HG02938 (cell line): ENCODE data around the gene MYO3B.
"Not testable (repeated sequence)": the region's sequence is repeated elsewhere in the genome, so short reads cannot be mapped to it uniquely, and the experiment has no call there.

Source experiments
- ATAC-seq: cut with Tn5 transposase; IDR thresholded peaks from one replicate; pipeline ENCODE4 v1.9.1; 2021; ENCODE audit warnings: mild to moderate bottlenecking, moderate library complexity; ENCODE audit not compliant: unreplicated experiment

The MYO3B gene

DNA sequence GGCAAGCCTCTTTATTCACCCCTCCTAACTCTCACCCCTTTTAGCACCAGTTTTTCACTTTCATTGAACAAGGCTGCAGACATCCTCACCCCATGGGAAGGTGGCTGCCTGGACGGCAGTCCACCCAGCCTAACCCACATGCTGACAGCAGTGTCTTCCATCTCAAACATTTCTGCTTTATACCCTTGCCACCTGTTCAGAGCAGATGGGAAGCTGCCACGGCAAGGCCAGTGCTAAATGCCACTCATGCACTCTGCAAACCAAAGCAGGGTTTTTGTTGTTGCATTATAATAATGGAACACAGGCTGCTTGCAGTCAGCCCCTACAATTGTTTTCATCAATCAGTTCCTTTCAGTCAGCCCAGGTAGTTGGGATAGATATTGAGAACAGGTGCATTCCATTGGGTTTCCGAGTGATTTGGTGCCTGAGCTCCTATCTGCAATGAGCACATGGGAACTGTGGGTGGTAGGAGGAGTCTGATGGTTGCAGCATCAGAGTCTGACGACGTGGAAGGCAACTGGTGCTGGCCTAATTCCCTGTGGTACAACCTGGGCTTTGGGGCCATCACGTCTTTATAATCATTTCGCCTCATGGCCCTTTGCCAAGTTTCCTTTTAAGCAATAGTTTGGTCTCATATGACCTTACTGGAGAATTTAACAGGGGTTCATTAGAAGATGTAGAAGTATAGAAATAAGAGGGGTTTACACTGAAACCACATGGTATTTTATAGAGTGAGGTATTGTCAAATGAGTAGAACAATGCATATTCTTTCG lies 284.7 kb downstream of the MYO3B start:
- ATAC-seq = no peak

DNA sequence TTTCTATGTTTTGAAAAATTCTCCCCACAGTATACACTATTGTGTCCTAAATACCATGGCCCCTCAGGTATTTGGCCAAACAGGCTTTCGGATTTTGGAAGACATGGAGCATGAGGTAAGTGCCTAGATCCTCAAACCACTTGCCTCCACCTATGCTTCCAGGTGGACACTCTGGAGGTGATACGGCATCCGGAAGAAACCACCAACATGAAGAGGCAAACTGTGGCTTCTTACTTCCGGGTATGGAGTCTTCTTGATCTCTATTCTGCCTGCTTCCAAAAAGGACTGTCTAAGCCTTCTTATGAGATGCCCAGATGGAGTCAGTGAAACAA lies 285.2 kb downstream of the MYO3B start:
- ATAC-seq = no peak

DNA sequence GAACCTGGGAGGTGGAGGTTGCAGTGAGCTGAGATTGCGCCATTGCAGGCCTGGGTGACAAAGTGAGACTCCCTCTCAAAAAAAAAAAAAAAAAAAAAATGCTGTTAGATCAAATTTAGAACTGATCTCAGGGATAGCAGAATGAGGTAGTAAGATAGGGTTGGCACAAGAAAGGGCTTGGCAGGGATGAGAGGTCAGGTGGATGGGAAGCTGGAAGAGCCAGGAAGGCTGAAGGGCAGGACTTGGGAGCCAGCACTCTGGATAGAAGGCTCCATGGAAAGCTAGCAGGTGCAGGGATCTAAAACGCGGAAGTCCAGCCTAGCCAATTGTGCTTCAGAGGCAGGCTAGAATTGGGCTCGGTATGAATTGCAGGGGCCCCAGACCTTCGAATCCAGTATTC lies 286.3 kb downstream of the MYO3B start:
- no peak for ATAC-seq

DNA sequence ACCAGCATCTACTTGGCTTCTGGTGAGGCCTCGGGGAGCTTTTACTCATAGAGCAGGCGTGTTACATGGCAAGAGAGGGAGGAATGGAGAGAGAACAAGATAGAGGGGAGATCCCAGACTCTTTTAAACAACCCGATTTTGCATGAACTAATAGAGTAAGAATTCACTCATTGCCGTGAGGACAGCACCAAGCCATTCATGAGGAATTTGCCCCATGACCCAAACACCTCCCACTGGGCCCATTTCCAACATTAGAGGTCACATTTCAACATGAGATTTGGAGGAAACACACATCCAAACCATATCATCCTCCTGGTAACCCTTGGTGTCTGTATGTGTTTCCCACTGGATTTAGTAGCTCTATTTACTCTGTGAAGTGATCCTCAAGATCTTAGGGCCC lies 287.3 kb downstream of the MYO3B start:
- no peak for ATAC-seq

DNA sequence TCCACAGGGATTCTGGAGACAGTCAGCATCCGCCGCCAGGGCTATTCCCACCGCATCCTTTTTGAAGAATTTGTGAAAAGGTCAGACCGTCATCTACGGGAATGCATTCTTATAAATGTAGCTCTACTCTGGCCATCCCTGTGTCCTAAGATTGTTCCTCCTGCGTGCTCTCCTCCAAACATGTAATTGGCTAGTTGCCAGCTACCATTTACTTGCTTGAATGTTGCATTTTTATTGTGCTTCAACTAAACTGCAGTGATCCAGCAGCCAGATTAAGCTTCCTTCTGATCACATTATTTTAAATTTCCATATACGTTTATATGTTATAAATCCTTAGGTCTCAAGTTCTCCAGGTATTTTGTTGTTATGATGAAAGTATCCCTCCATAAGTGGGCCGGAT lies 288.7 kb downstream of the MYO3B start:
- no peak for ATAC-seq

DNA sequence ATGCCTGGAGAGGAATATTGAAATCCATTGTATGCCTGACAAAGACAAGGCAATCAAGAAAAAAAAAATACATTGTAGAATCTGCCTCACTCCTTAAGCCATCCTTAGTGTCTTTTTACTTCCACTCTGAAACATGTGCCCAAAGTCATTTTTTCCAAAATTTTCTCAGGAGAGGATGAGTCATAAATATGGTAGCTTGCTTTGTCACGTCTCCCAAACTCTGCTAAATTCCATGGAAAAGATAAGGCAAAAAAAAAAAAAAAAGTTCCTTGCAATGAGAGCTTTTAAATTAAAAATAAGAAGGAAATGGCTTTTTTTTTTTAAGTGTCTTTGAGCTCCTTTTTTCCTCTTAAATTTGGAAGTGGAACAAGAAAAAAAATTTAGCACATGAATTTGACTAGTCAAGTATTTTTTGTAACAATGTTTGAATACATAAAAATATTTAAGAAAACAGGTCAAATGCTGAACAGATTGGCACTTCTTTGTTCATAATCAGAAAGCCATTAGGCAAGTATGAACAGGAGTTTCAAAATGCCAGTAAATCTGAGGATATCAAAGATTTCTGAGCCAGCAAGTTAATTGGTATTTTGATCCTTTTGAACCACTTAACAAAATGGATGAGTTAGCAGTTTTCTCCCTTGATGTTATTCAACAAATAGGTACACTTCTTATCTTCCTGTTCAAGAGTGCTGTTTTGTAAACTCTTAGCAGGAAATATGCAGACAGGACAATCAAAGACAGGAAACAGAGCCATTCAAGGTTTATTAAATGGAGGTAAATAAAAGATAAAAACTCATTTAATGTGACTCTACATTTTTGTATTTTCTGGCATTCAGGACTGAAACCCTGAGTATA lies 289.8 kb downstream of the MYO3B start:
- no peak for ATAC-seq

DNA sequence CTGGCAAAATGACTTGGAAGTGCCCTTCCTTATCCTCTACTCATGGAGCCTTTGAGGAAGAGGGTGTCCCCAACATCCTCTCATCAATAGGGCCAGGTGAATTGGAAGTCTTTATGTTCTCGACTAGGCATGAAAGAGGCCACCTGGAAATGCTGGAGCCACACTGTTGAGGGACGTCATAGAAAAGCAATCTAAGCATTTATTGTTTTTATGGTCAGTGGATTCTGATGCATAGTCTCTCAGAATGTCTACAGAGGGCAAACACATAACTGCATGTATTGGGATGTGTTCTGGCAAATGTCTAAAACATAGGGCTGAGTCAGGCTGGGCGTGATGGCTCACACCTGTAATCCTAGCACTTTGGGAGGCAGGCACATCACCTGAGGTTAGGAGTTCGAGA lies 290.6 kb downstream of the MYO3B start:
- ATAC-seq = no peak

DNA sequence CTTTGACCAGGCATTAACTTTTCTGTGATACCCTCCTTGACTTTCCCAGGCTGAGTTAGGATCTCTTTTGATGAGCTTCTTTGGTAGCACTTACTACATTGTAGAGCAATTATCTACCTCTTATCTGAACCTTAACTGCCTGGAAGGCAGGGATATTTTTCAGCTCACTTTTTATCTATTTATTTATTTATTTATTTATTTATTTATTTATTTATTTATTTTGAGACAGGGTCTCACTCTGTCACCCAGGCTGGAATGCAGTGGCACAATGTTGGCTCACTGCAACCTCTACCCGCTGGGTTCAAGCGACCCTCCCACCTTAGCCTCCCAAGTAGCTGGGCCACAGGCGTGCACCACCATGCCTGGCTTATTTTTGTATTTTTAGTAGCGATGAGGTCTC lies 294.6 kb downstream of the MYO3B start:
- ATAC-seq = not testable (repeated sequence)

DNA sequence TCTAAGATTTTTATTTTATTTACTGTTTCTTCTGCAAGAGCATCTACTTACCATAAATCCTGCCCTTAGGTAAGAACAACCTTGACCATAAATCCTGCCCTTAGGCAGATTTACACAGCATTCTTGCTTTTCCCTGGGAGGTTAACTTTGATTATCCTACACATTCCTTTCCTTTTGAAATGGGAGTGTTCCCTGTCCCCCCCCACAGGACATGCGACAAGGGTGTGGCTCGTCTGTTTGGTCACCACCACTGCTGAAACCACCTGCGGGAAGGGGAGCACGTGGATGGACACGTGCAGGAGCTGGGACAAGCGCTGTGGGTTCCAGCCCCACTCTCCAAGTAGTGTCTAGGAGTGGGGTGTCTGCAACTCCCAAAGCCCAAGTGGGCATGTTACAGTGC lies 297.9 kb downstream of the MYO3B start:
- ATAC-seq = no peak

DNA sequence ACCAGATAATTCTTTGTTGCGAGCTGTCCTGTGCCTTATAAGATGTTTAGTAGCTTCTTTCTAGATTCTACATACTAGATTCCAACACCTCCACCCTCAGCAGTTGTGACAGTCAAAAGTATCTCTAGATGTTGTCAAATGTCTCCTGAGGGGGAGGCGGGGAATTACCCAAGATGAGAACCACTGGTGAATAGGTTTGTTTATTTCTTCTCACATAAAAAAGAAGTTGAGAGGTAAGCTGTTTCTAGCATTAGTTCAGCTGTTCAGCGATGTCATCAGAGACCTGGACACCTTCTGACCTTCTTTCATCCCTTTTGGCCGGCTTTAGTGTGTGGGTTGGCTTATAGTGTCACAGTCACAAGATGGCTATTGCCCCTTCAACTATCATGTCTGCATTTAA lies 299.7 kb downstream of the MYO3B start:
- ATAC-seq = no peak

DNA sequence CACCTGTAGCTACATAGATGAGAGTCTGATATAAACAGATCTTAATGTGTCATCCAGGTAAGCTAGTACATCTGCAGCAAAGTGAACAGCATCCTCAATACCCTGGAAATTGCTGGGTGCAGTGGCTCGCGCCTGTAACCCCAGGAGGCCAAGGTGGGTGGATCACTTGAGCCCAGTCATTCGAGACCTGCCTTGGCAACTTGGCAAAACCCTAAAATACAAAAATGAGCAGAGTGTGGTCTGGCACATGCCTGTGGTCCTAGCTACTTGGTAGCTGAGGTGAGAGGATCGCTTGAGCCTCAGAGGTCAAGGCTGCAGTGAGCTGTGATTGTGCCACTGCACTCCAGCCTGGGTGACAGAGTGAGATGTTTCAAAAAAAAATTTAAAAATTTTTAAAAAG lies 303.3 kb downstream of the MYO3B start:
- ATAC-seq = no peak

DNA sequence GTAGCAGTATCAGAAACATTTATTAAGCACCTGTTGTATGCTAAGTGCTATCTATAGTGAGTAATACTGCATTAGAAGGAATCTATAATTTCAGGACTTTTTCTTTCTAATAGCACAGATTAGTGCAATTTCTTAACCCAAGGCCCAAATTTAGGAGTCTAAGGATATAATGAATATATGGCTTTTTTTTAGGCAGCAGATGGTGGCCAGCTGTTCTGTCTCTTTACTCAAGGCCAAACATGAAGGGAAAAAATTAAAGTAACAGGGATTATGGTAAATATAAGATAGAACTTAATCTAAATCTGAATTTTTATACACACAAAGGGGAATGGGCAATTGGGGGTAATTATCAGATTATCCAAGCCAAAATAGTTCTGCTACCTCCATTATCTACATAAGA lies 306.6 kb downstream of the MYO3B start:
- ATAC-seq = no peak

DNA sequence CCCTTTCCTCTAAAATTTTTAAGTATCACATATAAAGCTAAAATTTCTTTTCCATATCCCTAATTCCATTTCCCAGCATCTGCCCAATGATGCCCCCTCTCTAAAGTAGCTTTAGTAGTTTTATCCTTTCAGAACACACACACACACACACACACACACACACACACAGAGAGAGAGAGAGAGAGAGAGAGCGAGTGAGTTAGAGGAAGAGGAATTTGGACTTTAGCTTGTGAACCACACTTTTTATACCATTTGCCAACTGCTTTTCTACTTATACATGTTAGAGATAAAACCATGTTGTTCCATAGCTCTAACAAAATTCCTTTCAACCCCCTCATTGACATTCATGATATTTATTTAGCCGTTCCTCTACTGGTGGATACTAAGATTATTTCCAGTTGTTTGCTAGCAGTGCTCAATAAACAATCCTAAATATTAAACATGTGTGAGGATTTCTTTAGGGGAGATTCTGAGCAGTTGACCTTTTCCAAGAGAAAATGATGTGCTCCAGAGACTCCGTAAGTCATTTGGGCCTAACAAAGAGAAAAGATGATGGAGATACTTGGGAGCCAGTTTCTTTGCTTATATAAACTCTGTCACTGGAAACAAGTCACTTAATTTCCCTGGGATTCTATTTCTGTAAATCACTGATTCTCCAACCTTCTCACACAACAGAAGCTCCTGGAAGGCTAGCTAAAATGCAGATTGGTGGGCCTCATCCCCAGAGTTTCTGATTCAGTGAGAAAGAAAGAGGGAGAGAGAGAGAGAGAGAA lies 307.5 kb downstream of the MYO3B start:
- no peak for ATAC-seq

DNA sequence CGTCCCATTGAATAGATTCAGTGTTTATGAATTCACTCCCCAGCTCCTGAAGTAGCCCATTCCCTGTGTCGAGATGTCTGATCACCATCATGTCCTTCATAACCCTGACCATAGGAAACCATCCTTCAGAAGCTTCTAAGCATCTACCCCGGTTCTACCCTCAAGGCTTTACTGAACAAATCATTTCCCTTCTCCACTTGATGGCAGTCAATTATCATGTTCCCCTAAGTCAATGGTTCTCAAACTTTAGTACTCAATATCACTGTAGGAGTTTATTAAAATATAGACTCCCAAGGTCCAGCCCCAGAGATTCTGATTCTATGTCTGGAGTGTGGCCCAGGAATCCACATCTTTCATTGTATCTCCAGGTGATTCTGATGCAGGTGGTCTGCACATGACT lies 308.8 kb downstream of the MYO3B start:
- ATAC-seq = no peak

DNA sequence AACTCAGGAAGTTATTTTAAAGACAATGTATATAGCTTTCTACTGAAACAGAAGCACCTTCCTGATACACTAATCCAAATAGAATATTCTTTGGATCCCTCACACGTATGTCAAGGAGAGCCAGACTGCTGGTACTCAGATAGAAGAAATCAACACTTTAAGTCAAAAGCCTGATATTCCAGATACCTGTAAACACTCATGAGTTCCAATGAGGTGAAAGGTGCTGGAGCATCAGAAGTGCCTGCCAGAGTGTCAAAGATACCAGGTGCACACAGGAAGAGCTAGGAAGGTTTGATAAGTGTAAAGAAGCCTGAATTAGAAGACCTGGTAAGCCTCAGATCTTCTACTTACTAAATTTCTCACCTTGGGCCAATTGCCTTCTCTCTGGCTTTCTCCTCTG lies 310.9 kb downstream of the MYO3B start:
- no peak for ATAC-seq

DNA sequence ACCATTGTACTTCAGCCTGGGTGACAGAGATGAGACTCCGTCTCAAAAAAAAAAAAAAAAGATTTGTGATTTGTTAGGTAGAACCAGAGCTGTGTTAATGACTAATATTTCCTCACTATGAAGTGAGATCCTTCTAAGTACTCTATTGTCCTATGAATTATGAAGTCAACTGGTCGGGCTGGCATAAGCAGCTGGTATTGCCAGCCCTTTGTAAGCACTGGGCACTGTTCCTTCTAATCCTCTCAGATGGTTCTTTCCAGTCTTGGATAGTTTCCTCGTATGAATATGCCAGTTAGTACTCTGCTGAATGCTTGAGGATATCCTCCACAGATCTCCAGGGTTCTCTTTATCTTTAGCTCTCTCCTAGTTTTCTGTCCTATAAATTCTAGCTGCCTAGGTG lies 314.1 kb downstream of the MYO3B start:
- ATAC-seq = no peak

DNA sequence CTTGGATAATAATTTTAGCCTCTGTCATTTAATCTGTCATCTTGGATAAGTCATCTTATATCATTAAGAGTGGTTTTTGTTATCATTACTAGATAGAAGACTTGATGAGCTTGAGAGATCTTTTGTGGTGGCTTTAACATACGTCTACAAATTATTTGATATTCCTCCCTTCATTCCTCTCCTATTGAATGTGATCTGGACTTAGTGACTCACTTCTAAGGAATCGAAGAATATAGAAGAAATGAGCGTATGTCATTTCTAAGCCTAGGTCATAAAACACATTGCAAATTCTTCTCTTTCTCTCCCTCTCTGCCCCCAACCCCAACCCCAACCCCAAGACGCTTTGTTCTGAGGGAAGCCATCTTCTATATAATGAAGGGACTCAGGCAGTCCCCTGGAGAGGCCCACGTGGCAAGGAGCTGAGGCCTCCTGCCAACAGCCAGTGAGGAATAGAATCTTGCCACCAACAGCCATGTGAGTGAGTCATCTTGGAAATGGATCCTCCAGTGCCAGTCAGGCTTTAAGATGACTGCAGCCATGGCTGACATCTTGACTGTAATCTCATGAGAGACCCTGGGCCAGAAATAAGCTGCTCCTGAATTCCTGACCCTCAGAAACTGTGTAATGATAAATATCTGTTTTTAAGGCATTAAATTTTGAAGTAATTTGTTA lies 315.6 kb downstream of the MYO3B start:
- no peak for ATAC-seq

DNA sequence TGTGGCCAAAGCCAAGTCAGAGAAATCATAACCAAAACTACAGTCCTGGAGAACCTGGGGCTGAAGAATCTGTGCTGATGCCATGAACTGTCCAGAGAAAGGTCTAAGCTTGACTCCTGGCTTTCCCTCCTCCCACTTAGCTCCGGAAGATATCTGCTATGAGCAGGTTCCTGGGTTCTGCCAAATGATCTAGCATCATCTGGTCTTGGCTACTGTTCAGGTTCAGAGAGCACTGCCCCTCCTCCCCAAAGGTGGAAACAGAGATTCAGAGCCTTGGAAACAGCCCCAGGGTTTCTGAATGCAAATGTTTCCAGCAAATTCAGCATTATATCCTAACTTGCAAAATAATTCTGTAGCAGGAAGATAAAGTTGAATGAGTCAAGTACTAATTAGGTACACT lies 317.9 kb downstream of the MYO3B start:
- ATAC-seq = no peak

DNA sequence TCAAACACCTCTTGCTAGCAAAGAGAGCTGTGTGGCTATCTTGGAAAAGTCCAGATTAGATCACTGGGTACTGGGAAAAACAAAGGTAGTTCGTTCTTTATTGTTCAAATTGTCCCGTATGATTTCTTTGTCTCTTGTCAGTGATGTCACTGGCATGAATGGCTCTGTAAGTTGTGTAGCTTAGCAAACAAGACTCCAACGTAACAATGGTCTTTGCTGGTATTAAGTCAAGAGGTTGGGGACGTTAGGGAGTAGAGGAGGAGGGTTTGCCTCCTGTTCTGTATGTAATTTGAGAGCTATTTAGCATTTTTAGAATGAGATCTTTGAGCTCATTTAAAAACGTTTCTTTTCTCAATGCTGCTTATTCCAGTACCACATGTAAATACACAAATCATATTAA lies 320.7 kb downstream of the MYO3B start:
- no peak for ATAC-seq

DNA sequence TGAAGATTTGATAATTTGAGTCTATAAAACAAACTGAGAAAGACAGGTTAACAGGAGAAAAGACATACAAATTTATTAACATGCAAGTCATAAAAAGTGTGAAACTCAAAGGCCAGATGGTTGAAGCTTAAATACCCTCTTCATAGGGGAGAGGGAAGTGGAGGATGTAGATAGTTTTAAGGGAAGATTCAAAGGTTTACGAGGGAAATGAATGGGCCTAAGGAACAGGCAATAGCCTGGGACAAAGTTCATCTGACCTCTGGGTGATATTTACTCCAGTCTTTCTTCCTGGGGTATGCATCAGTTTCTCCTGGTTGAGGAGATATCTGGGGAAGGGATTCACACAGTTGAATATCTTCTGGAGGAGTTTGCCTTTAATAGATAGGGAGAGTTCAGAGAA lies 322.2 kb downstream of the MYO3B start:
- ATAC-seq = no peak

DNA sequence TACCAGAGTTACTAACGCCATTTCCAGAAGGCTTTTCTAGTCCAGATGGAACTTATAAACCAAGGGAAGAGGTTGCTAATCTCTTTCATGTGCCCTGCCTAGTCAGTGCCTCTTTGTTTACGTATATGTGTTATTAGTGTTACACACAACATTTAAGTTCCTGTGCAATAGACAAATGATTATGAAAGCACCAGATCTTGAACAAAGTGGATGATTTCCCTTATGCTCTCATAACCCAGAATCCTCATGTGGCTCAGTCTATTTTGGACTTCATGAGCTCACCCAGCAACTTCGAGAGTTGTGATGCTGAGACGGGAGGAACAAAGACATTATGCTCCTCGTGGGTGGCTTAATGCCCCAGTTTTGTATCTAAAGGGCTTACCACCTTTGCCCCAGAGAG lies 322.8 kb downstream of the MYO3B start:
- no peak for ATAC-seq
